Thyroid gland (tissue), 4 donors: Measurements from ENCODE around the gene PRLH. TPM values are rescaled to one million over a fixed set of nuclear protein-coding genes. Genes with fewer than 3 reads are reported as not detected.

ENCODE experiments used
- DNase-seq, 2 donors: peaks; one replicate each; pipeline ENCODE4 v3.0.0-alpha.2; 2019
- H3K27ac ChIP-seq, 3 donors: fragments of 200-600 bp; sonication (generic); 1 replicate in 2 of 3; 2 replicates in 1 of 3; pipeline ENCODE4 v1.5.1; 2016 to 2019; ENCODE audit warnings: mild to moderate bottlenecking in 1 of 3, moderate library complexity in 1 of 3
- H3K27me3 ChIP-seq: fragments of 200-600 bp; sonication (generic); one replicate; pipeline ENCODE4 v1.5.1; 2019
- H3K36me3 ChIP-seq, 2 donors: fragments of 200-600 bp; sonication (generic); one replicate each; pipeline ENCODE4 v1.5.1; 2016 to 2019
- H3K4me1 ChIP-seq, 2 donors: fragments of 200-600 bp; sonication (generic); one replicate each; pipeline ENCODE4 v1.5.1; 2017 to 2019
- H3K4me3 ChIP-seq, 3 donors: fragments of 200-600 bp; sonication (generic); replicated peaks in 1 of 3; 1 replicate in 2 of 3; 2 replicates in 1 of 3; pipeline ENCODE4 v1.5.1; 2016; ENCODE audit warnings: mild to moderate bottlenecking in 1 of 3
- H3K9me3 ChIP-seq: fragments of 200-600 bp; sonication (generic); one replicate; pipeline ENCODE4 v1.5.1; 2017
- POLR2A ChIP-seq, 2 donors: fragments of 450-650 bp; IDR thresholded peaks; one replicate each; pipeline ENCODE4 v1.6.1; 2017; ENCODE audit warnings: antibody characterized with exemption in 2 of 2, mild to moderate bottlenecking in 2 of 2, moderate library complexity in 1 of 2
- WGBS, 2 donors: methylation state at CpG; one replicate each; pipeline ENCODE4 v1.1.5; 2017; 5-methylcytosine and 5-hydroxymethylcytosine counted together
- intact Hi-C: fragments of 100-400 bp; cut with DNase I; formaldehyde crosslinking; loops from one replicate; pipeline ENCODE4 v1.15.1; 2023
- total RNA-seq, 4 donors: library from RNA; depleted of rRNA; stranded (reverse); fragments of >200 nt; gene quantifications; one replicate each; pipeline ENCODE4 v1.2.3, GENCODE V29; 2016
- TF ChIP-seq, protein P1 (sequence below), 6 experiments: fragments of 200-600 bp in 3 of 6; fragments of 450-650 bp in 3 of 6; sonication (generic) in 3 of 6; IDR thresholded peaks; one replicate each; pipeline ENCODE4 v1.5.1; 2016 to 2019; ENCODE audit warnings: antibody characterized with exemption in 6 of 6, mild to moderate bottlenecking in 2 of 6, inconsistent platforms in 1 of 6, moderate library complexity in 1 of 6

PRLH gene
- total RNA-seq, 4 donors from 2014 or later: not detected

DNA sequence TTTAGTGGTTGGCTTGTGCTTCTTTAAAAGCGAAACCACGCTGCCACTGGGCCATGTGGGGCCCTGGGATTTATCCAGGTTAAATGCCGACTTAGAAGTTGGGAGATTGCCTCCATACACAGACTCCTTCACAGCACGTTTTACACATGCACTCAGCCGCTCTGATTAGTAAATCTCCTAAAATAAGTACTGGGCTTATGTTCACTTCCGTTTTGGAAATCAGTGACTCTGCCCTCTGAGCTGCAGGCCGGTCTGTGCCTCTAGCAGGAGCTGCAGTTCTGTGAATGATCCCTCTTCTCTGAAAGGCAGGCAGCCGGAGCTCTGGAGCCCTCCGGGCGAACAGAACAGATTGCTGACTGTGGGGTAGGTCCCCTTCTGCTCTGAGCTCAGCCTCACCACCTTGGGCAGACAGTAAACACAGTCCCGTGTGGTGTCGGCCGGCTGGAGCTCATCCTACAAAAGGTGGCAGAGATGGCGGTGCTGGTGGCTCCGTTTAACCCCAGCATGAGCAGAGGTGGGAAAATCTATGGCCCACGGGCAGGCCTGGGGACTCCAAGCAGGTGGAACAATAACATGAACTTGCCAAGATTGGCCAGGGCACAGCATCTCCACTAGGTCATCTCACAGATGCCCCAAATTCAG lies 34.0 kb downstream of the PRLH start:
- intact Hi-C loops: no loop called here
- Histone ChIP-seq H3K9me3 (no peaks in the 10 kb centered on the region), H3K4me3 (no peak overlapping the region), H3K4me1 (peaks cover 14 to 15% of the 10 kb centered on the region in 2 donors), H3K27me3 (no peaks in the 10 kb centered on the region), H3K36me3 (no peaks in the 10 kb centered on the region), H3K27ac (peak overlapping the region; percentile 38 to 70 (median 38))
- WGBS, 2 donors: 48 to 53% methylated on average over 8 to 16 of the region's 16 CpGs
- TF ChIP-seq POLR2A (IDR thresholded peaks at IDR 0.05): peak in 1 of 2 donors; percentile 7
- TF ChIP-seq, protein P1, sequence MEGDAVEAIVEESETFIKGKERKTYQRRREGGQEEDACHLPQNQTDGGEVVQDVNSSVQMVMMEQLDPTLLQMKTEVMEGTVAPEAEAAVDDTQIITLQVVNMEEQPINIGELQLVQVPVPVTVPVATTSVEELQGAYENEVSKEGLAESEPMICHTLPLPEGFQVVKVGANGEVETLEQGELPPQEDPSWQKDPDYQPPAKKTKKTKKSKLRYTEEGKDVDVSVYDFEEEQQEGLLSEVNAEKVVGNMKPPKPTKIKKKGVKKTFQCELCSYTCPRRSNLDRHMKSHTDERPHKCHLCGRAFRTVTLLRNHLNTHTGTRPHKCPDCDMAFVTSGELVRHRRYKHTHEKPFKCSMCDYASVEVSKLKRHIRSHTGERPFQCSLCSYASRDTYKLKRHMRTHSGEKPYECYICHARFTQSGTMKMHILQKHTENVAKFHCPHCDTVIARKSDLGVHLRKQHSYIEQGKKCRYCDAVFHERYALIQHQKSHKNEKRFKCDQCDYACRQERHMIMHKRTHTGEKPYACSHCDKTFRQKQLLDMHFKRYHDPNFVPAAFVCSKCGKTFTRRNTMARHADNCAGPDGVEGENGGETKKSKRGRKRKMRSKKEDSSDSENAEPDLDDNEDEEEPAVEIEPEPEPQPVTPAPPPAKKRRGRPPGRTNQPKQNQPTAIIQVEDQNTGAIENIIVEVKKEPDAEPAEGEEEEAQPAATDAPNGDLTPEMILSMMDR (IDR thresholded peaks at IDR 0.05): no peak
- DNase-seq: peak; percentile 29 to 41

DNA sequence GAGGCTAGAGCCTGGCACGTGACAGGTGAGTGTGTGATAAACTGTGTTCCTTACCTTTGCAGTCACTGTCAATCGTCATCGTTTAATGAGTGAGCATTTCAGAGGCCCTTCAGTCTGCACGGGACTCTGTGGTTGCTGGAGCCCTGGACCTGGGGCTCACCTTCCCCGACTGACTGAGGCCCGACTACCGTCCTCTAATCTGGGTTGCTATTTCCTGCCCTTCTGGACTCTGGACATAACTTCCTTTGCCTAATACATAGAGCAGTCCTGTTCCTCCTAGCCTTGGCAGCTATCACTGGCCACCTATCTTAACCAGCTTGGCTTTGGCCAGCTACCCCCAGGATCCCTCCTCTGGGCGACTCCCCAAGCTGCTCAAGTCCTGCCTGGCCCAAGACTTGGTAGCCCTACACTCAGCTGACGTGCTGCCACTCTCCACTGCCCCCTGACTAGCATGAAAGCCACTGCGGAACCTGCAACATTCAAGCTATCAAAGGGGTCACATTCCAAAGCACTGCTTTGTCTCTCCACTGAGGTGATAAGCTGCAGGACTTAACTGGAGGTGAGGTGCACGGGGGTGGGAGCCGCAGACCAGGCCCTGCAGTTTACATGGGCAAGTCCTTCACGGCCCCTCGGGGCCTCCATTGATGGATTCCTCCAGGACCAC lies 35.2 kb downstream of the PRLH start:
- DNase-seq: no peak
- peaks cover 10 to 12% of the 10 kb centered on the region in 2 donors for H3K4me1 ChIP-seq
- H3K27me3 ChIP-seq: no peaks in the 10 kb centered on the region
- peak overlapping the region in 1 of 3 donors; percentile 70 for H3K27ac ChIP-seq
- WGBS, 2 donors: 78 to 92% methylated on average over 9 to 14 of the region's 14 CpGs
- no peaks in the 10 kb centered on the region for H3K36me3 ChIP-seq
- intact Hi-C loops: no loop called here
- H3K9me3 ChIP-seq: no peaks in the 10 kb centered on the region
- TF ChIP-seq, protein P1 (IDR thresholded peaks at IDR 0.05): no peak
- no peak for TF ChIP-seq POLR2A (IDR thresholded peaks at IDR 0.05)
- H3K4me3 ChIP-seq: no peak overlapping the region

DNA sequence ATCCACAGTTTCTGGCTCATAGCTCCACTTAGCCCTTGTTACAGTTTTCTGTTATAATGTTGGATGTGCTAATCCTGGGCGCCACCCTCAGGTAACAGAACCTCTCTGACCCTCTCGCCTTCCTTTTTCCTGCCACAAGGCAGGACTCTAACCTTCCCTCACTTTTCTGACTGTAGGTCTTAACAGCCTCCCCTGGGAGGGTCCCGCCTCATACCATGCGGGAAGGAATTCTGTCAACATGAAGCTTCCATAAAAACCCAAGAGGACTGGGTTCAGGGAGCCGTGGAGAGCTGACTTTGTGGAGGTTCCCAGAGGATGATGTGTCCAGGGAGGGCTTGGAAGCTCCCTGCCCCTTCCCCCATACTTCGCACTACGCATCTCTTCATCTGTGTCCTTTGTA lies 36.0 kb downstream of the PRLH start:
- intact Hi-C loops: no loop called here

DNA sequence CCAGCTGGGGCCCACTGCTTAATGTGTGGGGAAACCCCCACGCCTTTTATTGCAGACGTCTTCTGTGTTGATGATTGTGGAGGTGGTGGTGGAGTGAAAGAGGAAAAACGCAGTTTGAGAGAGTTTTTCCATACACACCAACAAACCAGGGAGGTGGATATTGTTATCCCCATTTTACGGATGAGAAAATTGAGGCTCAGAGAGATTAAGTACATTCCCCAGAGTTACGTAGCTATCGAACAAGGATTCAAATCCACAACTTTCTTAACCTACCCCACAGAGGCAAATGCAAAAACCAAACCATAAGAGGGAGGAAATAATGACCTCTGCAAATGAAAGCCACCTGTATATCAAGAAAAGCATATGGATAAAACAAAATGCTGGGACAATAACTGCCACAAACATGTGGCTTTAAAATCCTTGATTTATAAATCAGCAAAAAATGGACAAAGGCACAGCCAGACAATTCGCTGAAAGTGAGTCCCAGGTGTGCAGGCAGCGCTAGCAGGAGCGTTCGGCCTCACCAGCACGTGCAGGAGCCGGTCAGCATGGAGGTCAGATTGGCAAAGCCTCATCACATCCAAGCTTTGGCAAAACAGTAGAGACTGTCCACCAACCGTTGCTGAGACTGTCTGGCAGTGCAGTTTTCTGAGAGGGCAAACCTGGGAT lies 36.8 kb downstream of the PRLH start:
- WGBS, 2 donors: 73 to 78% methylated on average over 13 of the region's 13 CpGs
- no peak for TF ChIP-seq POLR2A (IDR thresholded peaks at IDR 0.05)
- TF ChIP-seq, protein P1 (IDR thresholded peaks at IDR 0.05): no peak

More for the DNA sequence above, 36.0 kb downstream of the PRLH start:
- 90 to 93% methylated on average over 7 of the region's 7 CpGs for WGBS, 2 donors
- no peak overlapping the region for H3K27ac ChIP-seq
- H3K36me3 ChIP-seq: no peaks in the 10 kb centered on the region
- H3K9me3 ChIP-seq: no peaks in the 10 kb centered on the region
- no peak for DNase-seq
- H3K4me3 ChIP-seq: no peak overlapping the region
- TF ChIP-seq, protein P1 (IDR thresholded peaks at IDR 0.05): no peak
- no peak for TF ChIP-seq POLR2A (IDR thresholded peaks at IDR 0.05)
- H3K4me1 ChIP-seq: peaks cover 10 to 12% of the 10 kb centered on the region in 2 donors
- no peaks in the 10 kb centered on the region for H3K27me3 ChIP-seq

More for the DNA sequence above, 36.8 kb downstream of the PRLH start:
- no peak for DNase-seq
- Histone ChIP-seq H3K36me3 (no peaks in the 10 kb centered on the region), H3K4me1 (peaks cover 10 to 12% of the 10 kb centered on the region in 2 donors), H3K9me3 (no peaks in the 10 kb centered on the region), H3K27me3 (no peaks in the 10 kb centered on the region), H3K27ac (peak overlapping the region in 2 of 3 donors; percentile 55 to 80), H3K4me3 (no peak overlapping the region)
- intact Hi-C loops: no loop called here
